Stimulated activated naive CD4-positive, alpha-beta T cell (primary cell): ENCODE results near the gene GPA33.

Source experiments
- DNase-seq, 6 experiments: peaks; one replicate each; lab custom pipeline; 2025; lab: John Stamatoyannopoulos, UW

GPA33 gene, protein sequence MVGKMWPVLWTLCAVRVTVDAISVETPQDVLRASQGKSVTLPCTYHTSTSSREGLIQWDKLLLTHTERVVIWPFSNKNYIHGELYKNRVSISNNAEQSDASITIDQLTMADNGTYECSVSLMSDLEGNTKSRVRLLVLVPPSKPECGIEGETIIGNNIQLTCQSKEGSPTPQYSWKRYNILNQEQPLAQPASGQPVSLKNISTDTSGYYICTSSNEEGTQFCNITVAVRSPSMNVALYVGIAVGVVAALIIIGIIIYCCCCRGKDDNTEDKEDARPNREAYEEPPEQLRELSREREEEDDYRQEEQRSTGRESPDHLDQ

DNA sequence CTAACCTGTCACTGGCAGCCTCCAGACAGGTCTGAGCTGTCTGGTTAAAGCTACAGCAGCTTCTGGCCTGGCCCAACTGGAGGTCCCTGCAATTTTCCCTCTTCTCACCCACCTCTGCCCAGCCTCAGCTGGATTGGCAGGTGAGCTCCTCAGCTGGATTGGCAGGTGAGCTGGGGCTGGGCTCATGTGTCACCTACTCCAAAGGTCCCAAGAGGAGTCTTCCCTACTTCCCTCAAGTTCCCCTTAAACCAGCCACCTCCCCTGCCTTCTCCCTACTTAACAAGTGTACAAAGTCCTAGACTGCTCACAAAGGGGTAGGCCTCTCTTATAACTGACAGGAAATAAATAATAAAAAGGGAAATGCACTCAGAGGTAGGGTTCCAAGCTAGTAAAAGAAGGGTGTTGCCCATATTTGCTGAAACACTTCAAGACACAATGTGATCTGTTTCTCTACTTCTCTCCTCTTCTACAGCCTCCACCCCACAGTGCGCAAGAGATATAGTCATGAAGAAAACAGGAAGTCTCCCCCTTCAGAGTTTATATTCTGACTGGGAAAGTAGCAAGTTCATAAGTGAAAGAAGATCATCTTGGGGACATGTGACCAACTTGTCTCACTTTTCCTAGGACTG is at the start of gene GPA33:
Gene GPA33, minus strand, starts transcription at position 64 of the 629 bp plus-strand sequence. CDS start 90 bp downstream, outside the sequence.
- DNase-seq, result peak in 5 of 6 experiments; percentile 10 to 85 (median 83)

DNA sequence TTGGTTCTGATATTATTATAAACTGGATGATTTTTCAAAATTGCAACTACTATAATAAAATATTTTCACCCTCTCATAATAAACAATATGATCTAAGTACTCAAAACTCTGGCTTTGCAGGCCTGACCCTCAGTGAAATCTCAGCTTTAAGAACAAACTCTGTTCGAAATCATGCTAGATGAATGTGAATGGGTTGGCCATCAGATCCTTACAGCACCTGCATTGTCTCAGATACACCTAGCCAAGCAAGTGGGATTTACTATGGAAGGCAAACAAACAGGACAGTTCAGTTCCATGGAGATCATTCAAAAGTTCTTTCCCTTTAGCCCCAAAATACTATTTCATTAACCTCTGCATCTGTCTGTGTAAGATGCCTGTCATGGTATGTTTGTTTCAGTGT is 48.5 kb upstream of the GPA33 start:
- no peak for DNase-seq

DNA sequence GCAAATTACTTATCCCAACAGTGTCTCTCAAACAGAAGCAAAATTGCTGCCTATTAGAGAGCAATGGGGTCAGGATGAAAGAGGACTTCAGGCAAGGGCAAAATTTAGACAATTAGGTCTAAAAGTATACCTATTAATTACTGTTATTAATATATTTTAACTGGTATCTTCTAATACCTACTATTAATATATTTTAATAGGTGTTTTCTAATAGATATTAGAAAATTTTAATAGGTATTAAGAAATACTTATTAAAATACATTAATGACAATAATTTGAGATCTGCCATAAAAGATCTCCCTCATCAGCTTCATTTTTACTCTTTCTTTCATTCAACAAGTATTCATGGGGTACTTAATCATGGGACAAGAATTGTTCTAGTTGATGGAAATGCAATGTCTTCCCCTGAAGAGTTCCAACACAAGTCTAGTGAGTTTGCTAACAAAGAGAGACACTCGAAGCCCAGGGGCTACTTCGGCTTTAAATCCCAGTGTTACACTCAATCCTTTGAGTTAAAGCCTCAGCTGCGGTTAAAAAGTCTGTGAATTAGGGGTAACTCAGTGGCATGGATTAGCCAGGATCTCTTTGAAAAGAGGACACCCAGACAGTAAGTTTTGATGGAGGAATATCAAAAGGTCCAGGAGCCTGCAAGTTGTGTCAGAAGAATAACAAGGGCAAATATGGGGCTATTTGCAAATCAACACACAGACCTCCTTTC is 47.8 kb upstream of the GPA33 start:
- no peak for DNase-seq

DNA sequence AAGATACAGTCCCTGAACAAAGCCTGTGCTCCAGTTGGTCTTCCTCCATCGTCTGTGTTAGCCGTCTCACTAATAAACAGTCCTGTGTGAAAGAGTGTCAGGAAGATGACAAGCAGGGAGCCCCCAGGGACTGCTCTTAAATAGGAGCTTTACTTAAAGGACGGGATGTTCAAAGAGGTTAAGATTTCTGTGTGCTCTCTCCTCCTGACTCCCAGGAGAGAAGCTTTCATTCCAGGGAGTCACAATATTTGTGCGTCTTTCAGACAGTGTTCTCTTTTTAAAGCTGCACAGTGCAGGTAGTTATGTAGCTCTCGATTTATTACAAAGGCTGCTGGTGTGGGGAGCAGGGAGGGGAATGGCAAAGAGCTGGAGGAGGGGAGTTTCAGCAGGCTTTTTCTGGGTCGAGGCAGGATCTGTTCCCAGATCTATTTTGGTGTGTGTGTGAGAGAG is 47.2 kb upstream of the GPA33 start:
- no peak for DNase-seq

DNA sequence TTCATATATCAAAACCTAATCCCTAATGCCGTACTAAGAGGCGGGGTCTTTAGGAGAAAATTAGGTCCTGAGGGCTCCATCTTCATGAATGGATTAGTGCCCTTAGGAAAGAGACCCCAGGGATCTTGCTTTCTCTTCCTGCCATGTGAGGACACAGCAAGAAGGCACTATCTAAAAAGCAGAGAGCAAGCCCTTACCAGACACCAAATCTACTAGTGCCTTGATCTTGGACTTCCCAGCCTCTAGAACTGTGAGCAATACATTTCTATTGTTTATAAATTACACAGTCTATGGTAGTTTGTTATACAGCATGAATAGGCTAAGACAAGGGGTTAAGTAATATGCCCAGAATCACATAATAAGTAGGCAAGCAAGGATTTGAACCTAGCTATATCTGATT is 46.6 kb upstream of the GPA33 start:
- DNase-seq, result no peak

DNA sequence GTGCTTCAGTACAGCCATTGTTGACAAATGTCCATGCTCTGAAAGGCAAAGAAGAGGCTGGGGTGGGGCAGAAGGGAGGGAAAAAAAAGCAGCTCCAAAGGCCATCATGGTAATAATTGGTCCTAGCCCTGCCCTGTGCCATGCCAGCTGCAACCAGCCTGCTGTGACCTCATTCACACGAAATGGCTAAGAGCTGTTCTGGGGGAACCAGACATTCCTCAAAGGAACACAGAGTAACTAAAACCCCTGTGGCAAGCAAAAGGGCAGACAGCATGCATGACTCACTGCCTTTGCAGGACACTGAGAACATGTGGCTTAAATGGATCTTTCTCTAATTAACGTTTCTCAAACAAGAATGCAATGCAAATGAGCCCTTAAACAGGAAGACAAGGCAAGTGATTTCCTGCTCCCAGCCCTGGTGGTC is 46.0 kb upstream of the GPA33 start:
- DNase-seq, result no peak

DNA sequence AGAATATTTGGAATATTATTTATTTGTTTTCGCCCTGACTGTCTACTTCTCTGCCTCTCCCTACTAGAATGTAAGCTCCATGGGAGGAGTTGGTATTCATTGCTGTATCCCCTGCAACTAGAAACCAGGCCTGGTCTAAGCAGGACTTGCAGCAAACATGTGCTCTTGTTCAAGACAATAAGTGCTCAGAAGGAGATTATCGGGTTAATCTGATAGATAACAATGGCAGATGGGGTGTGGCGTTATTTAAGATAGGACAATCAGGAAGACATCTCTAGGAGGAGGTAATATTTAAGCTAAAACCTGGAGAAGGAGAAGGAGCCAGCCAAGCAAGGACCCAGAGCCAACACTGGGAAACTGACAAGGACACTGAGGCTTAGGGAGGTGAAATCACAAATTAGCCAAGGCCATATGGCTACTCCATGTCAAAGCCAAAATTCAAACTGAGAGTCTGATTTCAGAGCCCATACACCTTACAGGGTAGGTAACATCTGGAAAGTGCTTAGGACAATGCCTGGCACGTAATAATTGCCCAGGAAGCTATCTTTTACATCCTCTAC is 45.2 kb upstream of the GPA33 start:
- no peak for DNase-seq

DNA sequence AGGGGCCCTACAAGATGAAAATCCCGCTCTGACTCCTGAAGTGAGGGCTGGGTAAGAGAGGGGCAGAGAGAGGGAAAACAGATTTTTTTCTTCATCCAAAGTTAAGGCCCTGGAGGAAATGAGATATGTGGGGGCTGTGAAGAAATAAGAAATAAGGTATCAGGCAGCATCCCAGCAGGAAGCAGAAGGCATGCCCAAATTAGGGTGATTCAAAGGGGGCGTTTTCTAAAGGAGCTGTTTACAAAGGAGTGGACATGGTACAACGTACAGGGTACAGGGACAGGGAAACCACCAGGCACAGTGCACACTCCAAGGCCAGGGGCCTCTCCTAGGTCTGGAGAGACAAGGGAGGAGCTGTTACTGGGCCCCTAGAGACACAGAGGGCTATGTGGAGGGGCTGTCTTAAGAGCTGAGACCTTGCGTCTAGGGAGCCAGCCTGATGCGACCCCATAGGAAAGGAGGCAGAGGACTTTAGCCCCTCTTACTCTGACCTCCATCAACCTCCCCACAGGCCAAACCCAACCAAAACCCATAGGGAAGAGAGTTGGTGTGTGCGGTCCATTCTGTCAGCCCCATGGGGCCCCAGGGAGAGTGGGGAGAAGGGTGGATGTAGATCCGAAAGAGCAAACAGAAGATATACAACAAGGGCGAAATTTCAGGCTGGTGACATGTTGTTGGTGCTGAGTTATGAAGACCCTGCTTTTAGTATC is 42.3 kb upstream of the GPA33 start:
- no peak for DNase-seq

DNA sequence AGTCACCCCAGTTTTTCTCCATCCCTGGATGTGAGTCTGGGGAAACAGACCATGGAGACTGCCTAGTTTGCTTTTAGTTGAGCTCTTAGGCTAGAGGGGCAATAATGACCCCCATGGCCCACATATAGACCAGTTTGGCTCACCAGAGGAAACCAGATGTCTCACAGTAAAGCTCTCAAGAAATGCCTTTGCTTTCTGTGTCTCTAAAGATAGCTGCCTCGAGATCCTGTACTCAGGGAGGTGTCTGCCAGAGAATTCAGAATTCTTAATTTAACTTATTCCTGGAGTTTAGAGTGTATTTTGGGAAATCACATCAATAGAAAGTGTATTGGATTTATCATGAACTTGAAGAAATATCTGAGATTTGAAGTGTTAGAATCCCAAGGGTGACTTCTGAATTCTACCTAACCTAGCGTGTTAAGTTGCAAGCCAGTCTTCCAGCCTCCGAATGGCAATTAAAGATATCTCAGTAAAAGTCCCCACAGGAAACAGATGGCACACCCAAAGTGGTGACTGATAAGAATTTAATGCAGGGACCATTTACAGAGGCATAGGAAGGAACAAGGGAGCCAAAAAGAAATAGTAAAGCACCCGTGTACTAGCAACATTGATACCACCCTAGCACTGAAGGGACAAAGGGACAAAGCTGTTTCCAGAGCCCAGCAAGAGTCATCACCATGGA is 40.8 kb upstream of the GPA33 start:
- DNase-seq, result no peak

DNA sequence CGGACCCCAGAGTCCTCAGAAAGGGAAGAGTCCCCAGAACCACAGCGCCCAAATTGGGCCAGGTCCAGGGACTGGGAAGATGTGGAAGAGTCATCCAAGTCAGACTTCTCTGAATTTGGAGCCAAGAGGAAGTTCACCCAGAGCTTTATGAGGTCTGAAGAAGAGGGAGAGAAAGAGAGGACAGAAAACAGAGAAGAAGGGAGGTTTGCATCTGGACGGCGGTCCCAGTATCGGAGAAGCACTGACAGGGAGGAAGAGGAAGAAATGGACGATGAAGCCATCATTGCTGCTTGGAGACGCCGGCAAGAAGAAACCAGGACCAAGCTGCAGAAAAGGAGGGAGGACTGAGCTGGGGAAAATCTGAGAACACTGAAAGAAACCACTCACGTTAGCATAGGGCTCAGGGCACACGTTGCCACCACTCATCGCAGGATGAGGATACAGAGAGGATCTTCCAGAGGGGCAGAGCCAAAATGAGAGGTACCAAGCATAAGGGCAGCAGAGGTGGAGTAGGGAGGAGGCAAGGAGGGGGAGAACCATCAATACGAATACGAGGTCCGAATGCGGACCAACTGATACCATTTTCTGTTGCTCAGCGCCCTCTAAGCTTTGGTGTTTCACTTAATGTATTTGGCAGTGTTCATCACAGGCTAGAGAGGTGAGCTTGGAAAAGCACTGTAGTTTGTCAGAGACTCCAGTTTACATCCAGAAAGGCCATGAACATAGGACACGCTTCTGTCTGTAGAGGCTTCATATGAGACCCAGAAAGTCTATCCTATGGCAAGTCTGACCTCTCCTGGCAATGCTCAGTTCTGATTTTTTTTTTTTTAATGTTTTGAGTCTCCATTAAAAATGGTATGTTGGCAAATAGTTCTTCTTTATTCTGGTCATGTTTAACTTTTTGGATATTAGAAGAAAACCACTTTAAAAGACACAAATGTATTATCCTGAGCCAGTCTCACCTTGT is 38.4 kb upstream of the GPA33 start:
- peak in 2 of 6 experiments; percentile 11 to 15 for DNase-seq

DNA sequence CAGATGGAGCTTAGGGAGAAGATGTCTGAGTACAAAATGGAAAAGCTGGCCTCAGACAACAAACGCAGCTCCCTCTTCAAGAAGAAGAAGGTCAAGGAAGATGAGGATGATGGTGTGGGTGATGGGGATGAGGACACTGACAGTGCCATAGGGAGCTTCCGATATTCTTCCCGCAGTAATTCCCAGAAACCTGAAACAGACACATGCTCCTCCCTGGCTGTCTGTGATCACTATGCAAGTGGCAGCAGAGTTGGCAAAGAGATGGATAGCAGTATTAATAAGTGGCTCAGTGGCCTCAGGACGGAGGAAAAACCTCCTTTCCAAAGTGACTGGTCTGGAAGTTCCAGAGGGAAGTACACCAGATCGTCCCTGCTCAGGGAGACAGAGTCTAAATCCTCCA is 37.5 kb upstream of the GPA33 start:
- DNase-seq, result no peak

DNA sequence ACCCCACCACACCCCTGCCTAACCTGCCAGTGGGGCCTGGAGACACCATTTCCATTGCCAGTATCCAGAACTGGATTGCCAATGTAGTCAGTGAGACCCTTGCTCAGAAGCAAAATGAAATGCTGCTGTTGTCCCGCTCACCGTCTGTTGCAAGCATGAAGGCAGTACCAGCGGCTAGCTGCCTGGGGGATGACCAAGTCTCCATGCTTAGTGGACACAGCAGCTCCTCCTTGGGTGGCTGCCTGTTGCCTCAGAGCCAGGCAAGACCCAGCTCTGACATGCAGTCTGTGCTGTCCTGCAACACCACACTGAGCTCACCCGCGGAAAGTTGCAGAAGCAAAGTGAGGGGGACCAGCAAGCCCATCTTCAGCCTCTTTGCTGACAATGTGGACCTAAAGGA is 37.1 kb upstream of the GPA33 start:
- no peak for DNase-seq

DNA sequence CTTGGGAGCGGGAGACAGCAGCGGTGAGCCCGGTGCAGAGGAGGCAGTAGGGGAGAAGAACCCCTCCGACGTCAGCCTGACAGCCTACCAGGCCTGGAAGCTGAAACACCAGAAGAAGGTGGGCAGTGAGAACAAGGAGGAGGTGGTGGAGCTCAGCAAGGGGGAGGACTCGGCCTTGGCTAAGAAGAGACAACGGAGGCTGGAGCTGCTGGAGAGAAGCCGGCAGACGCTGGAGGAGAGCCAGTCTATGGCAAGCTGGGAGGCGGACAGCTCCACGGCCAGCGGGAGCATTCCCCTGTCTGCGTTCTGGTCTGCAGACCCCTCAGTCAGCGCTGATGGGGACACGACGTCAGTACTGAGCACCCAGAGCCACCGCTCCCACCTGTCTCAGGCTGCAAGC is 36.6 kb upstream of the GPA33 start:
- DNase-seq, result no peak

DNA sequence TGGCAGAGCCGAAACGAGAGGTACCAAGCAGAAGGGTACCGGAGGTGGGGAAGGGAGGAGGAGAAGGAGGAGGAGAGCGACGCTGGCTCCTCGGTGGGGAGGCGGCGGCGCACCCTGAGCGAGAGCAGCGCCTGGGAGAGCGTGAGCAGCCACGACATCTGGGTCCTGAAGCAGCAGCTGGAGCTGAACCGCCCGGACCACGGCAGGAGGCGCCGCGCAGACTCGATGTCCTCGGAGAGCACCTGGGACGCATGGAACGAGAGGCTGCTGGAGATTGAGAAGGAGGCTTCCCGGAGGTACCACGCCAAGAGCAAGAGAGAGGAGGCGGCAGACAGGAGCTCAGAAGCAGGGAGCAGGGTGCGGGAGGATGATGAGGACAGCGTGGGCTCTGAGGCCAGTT is 36.1 kb upstream of the GPA33 start:
- no peak for DNase-seq

DNA sequence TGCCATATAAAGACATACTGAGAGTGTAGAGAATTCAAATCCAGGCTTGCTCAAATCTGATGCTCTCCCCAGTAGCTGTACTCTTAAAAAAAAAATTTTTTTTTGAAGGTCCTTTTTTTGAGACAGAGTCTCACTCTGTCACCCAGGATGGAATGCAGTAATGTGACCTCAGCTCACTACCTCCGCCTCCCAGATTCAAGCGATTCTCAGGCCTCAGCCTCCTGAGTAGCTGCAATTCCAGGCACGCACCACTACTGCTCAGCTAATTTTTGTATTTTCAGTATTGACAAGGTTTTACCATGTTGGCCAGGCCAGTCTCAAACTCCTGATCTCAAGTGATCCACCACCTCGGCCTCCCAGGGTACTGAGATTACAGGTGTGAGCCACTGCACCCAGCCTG is 32.4 kb upstream of the GPA33 start:
- DNase-seq, result no peak

DNA sequence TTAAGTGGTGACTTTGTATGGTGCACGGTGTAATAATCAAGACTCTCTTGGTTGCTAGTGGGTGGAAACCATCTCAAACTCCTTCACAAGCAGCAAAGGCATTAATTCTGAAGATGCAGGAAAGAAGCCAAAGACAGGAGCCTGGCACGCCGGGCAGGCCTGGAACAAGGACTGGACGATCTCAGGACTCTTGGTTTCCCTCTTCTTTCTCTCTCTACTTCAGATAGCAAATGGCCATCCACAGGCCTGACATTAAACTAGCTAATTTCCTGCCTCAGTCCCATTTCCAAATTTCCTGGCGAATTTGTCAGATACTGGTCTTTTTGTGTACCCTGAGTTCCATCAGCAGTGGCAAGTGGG is 31.9 kb upstream of the GPA33 start:
- no peak for DNase-seq

DNA sequence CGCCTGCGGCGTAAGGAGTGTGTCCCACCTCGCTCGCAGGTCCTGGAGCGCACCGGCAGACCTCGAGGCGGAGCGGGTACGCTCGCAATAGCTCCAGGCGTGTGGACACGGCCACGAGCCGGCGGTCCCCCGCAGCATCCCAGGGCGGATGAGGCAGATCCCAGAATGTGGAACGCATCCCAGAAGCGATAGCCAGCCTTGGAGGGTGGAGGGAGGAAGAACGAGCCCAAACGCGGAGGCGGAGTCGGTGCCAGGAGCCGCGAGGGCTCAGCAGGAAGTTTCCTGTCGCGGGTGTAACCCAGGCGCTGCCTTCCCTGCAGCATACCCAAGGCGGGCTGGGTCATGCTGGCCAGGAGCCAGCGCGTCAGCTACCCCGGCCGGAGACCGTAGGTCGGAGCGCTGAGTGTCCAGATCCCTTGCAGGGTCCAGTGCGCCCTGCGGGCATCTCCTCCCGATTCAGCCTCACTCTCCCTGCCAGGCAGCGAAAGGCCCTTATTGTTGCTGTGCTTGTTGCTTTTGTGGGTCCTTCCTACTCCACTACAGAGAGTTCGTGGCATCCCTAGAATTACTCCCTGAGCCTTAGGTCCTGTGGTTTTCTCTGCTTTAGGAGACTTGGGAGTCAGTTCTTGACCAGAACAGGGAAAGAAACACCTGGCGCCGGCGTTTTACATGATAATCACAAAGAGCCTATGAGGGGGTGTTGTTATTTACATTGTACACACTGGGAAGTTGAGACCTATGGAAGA is 31.4 kb upstream of the GPA33 start:
- peak in 5 of 6 experiments; percentile 10 to 56 (median 33) for DNase-seq

DNA sequence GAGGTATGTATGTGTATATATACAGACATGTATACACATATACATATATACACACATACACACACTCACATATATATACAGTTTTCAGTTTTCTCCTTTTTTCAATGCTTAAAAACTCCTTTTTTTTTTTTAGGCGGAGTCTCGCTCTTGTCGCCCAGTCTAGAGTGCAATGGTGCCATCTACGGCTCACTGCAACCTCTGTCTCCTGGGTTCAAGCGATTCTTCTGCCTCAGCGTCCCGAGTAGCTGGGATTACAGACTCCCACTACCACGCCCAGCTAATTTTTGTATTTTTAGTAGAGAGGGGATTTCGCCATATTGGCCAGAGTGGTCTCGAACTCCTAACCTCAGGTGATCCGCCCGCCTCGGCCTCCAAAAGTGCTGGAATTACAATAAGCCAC is 30.7 kb upstream of the GPA33 start:
- DNase-seq, result peak in 4 of 6 experiments; percentile 3 to 58 (median 30)

DNA sequence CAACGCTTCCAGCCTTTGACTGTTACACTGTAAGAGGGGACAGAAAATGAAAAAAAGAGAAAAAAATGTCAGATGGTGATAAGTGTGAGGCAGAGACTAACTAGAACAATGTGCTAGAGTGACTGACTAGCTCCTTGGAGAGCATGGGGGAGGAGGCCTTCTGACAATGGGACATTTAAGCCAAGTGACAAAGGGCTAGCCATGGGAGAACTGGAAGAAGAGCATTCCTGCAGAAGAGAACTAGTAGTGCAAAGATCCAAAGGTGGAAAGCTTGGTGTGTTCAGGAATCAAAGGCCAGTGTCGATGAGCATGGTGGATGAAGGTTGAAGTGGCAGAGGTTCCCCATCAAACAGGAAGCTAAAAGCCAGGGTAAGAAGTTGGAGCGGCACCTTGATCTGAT is 29.5 kb upstream of the GPA33 start:
- no peak for DNase-seq

DNA sequence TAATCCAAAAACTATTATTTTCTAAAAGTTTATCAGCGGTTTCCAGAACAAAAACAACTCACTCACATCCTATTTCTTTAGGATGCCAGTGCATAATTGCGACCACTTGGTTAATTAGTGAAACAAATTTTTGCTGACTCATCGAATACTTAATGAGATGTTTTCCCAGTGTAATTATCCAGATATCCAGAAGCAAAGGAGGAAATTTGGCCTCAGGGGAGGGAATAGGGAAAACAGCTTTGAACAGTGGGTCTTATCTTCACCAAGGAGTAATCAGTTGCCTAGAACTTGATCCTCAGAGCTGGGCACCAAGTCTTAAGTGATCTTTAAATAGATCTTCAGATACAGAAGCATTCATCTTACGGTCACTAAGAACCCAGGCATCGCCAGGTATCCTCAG is 28.0 kb upstream of the GPA33 start:
- DNase-seq, result no peak
